Measurements from ENCODE around the gene ACAP2.

GRCh38 chr3:195455789-195456188 lies 13.0 kb upstream of the ACAP2 start:
- TF ChIP-seq CTCF (IDR thresholded peaks at IDR 0.05; ENCODE audit: insufficient read depth, low read length) = no peak
- TF ChIP-seq, protein P1, sequence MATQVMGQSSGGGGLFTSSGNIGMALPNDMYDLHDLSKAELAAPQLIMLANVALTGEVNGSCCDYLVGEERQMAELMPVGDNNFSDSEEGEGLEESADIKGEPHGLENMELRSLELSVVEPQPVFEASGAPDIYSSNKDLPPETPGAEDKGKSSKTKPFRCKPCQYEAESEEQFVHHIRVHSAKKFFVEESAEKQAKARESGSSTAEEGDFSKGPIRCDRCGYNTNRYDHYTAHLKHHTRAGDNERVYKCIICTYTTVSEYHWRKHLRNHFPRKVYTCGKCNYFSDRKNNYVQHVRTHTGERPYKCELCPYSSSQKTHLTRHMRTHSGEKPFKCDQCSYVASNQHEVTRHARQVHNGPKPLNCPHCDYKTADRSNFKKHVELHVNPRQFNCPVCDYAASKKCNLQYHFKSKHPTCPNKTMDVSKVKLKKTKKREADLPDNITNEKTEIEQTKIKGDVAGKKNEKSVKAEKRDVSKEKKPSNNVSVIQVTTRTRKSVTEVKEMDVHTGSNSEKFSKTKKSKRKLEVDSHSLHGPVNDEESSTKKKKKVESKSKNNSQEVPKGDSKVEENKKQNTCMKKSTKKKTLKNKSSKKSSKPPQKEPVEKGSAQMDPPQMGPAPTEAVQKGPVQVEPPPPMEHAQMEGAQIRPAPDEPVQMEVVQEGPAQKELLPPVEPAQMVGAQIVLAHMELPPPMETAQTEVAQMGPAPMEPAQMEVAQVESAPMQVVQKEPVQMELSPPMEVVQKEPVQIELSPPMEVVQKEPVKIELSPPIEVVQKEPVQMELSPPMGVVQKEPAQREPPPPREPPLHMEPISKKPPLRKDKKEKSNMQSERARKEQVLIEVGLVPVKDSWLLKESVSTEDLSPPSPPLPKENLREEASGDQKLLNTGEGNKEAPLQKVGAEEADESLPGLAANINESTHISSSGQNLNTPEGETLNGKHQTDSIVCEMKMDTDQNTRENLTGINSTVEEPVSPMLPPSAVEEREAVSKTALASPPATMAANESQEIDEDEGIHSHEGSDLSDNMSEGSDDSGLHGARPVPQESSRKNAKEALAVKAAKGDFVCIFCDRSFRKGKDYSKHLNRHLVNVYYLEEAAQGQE (IDR thresholded peaks at IDR 0.05; ENCODE audit: insufficient replicate concordance, low read depth) = no peak
- no peak for TF ChIP-seq POLR2AphosphoS5 (IDR thresholded peaks at IDR 0.05; ENCODE audit: low read depth)
